Activated CD4-positive, alpha-beta T cell treated with anti-CD3 and anti-CD28 coated beads, Interleukin-2, amount 50 U/mL, for 1 hour (primary cell): ENCODE measurements around the gene ADAM10.

Experiments
- DNase-seq: peaks from one replicate; pipeline ENCODE4 v3.0.0-alpha.2; 2020

The ADAM10 gene

DNA sequence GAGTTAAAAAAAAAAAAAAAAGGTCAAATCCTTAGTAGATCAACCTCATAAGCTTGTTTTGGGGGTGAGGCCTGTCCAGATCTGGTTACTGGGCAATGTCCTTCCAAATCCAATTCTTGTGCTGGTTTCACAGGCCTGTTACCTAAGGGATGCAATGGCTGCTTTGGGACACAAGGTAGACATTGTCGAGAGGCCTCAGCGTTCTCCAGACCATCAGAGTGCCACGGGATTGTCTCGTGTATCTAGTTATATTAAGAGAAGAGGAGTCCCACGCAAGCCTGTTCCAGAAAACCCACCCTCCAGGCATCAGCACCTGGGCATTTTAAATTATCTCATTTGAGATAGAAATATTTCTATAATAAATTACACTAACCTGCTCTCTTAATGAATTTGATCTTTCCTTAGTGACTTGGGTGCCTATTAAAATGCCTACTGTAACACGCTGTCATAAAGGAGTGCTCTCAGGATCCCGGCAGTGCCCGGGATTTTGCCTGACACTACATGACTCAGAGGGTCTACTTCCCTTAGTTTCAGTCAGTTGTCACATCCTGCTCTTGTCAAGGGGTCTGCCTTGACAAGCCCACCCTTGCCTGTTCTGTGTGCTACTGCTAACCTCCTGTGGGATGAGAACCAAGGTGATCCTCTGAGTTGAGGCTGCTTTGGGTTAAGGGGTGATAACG, 201.7 kb downstream of the ADAM10 start:
- no peak for DNase-seq

DNA sequence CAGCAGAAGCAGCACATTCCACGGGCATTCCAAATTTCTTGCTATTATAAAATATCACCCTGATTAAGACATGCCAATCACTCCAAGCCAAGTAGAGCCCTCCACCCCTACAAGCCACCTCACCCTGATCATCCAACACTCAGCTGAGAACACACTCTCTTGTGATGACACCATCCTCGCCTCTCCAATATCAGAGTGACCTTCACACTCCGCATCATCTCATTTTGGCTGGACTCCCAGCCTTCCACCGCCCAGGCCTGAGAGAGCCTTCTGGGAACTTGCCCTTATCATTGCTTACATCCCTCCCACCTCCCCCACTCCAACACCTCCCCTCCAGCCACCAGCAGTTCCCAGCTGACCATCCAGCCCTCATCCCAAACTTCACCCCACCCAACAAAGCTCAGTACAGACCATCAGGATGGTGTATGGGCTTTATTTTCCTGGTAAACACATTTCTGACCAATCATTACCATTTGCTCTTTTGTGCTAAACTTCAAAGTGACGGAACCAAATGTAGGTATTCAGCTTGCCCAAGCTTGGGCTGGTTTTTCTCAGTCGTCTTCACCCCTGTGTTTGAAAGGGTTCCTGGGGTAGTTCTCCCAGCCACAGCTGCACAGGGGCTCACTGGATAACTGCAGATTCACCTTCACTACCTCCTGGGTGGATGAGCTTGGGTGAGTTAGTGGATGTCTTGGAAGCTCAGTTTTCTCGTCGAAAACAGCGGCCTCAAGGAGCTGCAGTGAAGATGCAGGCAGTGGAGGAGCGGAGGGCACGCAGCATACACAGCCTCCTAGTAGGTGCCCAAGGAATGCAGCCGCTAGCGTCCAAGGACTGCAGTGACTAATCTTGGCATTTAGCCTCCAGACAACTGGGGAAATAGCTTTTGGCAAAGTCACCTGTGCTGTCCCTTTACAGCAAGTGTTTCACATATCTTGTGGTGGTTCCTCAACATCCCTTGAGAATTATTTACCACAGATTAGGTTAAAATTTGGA, 202.6 kb downstream of the ADAM10 start:
- no peak for DNase-seq

DNA sequence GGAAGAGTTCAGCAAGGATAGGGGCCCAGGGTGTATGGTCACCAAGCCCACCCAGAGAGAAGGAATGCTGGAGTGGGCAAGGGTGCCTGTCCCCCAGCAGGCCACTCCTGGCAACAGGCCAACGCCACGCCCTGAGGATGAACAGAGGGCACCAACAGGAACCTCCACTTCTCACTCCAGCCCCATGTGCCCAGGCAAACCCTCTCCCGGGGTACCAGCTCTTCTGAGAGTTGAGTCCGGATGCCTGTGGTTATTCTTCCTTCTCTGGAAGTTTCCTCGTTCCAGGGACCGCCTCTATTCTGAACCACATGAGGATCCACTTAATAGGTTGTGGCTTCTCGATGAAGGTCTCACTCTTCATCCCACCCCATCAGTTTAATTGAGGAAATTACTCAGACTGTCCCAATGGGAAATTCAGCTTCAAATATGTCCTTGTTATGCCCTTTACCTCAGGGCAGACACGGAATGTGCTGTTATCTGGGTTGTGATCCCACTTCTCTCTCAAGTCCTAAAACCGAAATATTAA, 203.4 kb downstream of the ADAM10 start:
- no peak for DNase-seq

DNA sequence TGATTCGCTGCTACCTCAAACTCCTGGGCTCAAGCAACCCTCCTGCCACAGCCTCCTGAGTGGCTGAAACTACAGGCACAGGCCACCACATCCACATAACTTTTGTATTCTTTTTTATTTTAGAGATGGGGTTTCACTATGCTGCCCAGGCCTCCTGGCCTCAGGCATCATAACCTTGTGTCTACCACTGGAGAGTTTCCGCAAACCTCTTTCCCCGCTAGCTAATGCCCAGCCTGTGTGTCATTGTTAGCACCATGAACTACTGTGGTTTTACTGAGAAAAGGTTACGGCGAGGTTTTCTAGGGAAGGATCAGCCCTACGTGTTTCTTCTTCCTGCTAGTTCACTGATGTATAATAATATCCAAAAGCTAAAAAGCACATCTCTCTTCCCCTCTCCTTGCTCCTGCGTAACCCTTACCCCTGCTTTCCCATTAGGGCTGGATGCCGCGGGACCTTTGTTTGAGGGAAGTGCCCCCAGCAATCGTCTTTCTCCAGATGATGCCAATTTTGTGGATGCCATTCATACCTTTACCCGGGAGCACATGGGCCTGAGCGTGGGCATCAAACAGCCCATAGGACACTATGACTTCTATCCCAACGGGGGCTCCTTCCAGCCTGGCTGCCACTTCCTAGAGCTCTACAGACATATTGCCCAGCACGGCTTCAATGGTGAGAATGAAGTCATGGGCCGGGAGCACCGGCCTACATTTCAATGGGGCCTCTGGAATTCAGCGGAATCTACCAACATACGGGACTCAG, 204.0 kb downstream of the ADAM10 start:
- DNase-seq = no peak

DNA sequence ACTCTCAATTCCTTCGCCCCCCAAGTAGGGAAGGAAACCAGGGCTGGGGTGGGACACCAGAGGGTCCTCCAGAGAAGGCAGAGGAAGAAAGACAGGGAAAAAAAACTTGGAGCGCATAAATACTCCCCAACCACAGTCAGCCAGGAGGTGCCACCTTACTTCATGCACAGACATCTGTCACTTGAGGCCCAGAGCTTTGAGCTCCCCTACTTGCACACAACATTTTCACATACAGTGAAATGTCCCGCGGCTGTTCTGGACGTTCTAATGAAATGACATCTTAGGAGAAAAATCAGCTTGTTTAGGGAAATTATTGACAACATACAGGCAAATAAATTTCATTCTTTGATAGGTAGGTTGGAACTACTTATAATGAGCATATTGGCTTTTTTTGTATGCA, 204.8 kb downstream of the ADAM10 start:
- no peak for DNase-seq

DNA sequence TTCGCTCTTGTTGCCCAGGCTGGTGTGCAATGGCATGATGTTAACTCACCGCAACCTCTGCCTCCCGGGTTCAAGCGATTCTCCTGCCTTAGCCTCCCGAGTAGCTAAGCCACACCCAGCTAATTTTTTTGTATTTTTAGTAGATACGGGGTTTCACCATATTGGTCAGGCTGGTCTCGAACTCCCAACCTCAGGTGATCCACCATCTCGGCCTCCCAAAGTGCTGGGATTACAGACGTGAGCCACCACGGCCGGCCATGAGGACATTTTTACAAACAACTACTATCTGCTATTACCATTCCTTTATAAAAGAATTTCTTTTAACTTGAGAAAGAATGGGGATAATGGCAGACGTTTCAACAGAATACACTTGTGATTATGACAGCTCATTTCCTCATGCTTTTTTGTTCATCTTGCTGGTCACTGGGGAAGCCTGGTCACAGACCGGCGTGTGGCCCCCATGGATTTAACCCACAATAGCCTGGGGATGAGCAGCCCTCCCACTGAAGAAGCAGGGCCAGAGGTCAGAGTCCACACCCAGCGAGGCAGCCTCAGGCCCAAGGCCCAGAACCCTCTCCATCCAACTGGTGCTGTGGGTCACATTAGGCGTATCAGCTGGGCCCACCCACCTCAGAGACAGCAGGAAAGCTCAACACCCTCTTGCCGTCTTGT, 205.7 kb downstream of the ADAM10 start:
- no peak for DNase-seq

DNA sequence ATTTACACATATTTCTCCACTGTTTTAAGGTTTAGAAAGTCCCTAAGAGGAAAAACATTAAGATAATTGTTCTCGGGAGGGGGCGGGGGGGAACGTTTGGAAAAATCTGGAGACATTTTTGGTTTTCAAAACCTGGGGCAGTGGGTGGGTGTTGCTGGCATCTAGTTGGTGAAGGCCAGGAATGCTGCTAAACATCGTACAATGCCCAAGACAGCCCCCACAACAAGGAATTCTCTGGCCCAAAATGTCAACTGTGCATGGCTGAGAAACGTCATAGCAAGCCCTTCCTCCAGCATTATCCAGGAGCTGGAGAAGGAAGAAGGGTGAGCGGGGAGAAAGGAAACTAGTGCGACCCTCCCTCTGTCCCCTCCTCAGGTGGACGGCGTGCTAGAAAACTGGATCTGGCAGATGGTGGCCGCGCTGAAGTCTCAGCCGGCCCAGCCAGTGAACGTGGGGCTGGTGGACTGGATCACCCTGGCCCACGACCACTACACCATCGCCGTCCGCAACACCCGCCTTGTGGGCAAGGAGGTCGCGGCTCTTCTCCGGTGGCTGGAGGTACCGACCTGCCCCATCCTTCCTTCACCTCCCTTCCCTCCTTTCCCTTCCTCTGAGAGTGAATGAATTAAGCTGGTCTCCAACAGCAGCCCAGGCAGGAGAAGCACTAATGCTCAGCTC, 208.0 kb downstream of the ADAM10 start:
- DNase-seq = no peak

DNA sequence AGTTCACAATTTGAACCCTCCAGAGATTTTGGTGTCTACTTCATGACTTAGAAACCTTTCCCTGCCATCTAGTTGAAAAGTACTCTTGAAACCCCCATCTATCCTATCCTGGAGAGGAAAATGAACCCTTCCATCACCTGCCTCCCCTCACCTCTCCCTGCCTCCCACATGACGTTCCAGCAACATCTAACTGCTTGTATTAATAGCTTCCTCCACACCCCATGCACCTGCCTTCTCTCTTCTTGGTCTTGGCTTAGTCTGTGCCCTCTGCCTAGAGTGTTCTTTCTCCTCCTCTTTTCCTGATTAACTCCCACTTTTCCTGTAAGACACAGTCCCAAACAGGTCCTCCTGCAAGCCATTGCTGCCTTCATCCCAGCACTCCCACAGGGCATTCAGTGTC, 210.0 kb downstream of the ADAM10 start:
- DNase-seq = no peak

DNA sequence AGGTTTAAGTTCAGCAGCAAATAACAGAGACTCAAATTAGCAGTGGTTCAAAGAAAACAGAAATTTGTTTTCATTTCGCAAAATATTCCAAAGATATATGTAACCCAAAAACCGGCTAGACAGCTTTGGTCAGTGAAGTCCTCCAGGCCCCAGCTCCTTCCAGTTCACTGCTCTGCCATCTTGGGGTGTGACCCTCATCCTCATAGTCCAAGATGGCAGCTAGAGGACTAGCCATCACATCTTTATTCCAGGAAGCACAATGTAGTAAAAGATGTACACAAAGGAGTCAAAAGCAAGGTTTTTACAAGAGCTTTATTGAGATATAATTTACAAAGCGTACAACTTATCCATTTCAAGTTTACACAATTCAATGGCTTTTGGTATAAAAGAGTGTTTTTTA, 210.6 kb downstream of the ADAM10 start:
- no peak for DNase-seq
